Activated CD4-positive, alpha-beta T cell treated with anti-CD3 and anti-CD28 coated beads, Interleukin-2, amount 10 ng/mL, durations not matched to agents 24 days and 14 days (primary cell): ENCODE data around the gene RAB40C. TPM values are rescaled to one million over a fixed set of nuclear protein-coding genes. Genes with fewer than 3 reads are reported as not detected.
A peak's percentile ranks its signal among the peaks of the same experiment; 100 is the strongest.

Source experiments
- DNase-seq: peaks from one replicate; pipeline ENCODE4 v3.0.0; 2022
- H3K27ac Mint-ChIP-seq: one replicate; pipeline ENCODE4 v1.8.0; 2022; ENCODE audit warnings: mild to moderate bottlenecking, mixed read lengths
- H3K27me3 Mint-ChIP-seq: one replicate; pipeline ENCODE4 v1.8.0; 2022; ENCODE audit warnings: mixed read lengths
- H3K36me3 Mint-ChIP-seq: one replicate; pipeline ENCODE4 v1.8.0; 2022; ENCODE audit warnings: low read depth, mild to moderate bottlenecking, mixed read lengths
- H3K4me1 Mint-ChIP-seq: one replicate; pipeline ENCODE4 v1.8.0; 2021; ENCODE audit warnings: mixed read lengths
- H3K4me3 Mint-ChIP-seq: one replicate; pipeline ENCODE4 v1.8.0; 2022; ENCODE audit warnings: mild to moderate bottlenecking, moderate library complexity, mixed read lengths
- H3K9me3 Mint-ChIP-seq: one replicate; pipeline ENCODE4 v1.8.0; 2021; ENCODE audit warnings: mixed read lengths
- intact Hi-C: fragments of 100-400 bp; cut with micrococcal nuclease; formaldehyde crosslinking; loops from one replicate; pipeline ENCODE4 v1.15.1; 2023
- total RNA-seq: library from RNA; stranded (reverse); gene quantifications from 2 replicates; pipeline ENCODE4 v1.2.3, GENCODE V29; 2022

Gene RAB40C
- total RNA-seq, 1 donor from 2014 or later: 16.5 TPM

GRCh38 chr16:575354-576196 lies 14.3 kb upstream of the RAB40C start:
- no peaks in the 10 kb centered on the region for H3K36me3 Mint-ChIP-seq
- H3K27me3 Mint-ChIP-seq: no peaks in the 10 kb centered on the region
- no peak overlapping the region for H3K27ac Mint-ChIP-seq
- no peak for DNase-seq
- H3K4me3 Mint-ChIP-seq: no peak overlapping the region
- no peaks in the 10 kb centered on the region for H3K9me3 Mint-ChIP-seq
- intact Hi-C loops: no loop called here
- H3K4me1 Mint-ChIP-seq: peaks cover 13% of the 10 kb centered on the region

- Mint-ChIP-seq H3K4me1 (peaks cover 5% of the 10 kb centered on the region), H3K27ac (no peak overlapping the region), H3K27me3 (no peaks in the 10 kb centered on the region), H3K4me3 (no peak overlapping the region), H3K9me3 (no peaks in the 10 kb centered on the region), H3K36me3 (no peaks in the 10 kb centered on the region)
- no peak for DNase-seq
- intact Hi-C loops: no loop called here
Measured at GRCh38 chr16:576197-576822, 13.6 kb upstream of the RAB40C start.

- no peak overlapping the region for H3K4me3 Mint-ChIP-seq
- H3K4me1 Mint-ChIP-seq: peaks cover 2% of the 10 kb centered on the region
- H3K36me3 Mint-ChIP-seq: no peaks in the 10 kb centered on the region
- no peak overlapping the region for H3K27ac Mint-ChIP-seq
- DNase-seq: no peak
- H3K9me3 Mint-ChIP-seq: no peaks in the 10 kb centered on the region
- intact Hi-C loops: no loop called here
- no peaks in the 10 kb centered on the region for H3K27me3 Mint-ChIP-seq
Measured at GRCh38 chr16:576823-577201, 13.1 kb upstream of the RAB40C start.

- H3K27ac Mint-ChIP-seq: no peak overlapping the region
- no peaks in the 10 kb centered on the region for H3K36me3 Mint-ChIP-seq
- DNase-seq: no peak
- intact Hi-C loops: no loop called here
- no peak overlapping the region for H3K4me3 Mint-ChIP-seq
- H3K4me1 Mint-ChIP-seq: peaks cover 2% of the 10 kb centered on the region
- H3K27me3 Mint-ChIP-seq: no peaks in the 10 kb centered on the region
- H3K9me3 Mint-ChIP-seq: no peaks in the 10 kb centered on the region
Measured at GRCh38 chr16:577796-578195, 12.1 kb upstream of the RAB40C start.

- H3K9me3 Mint-ChIP-seq: no peaks in the 10 kb centered on the region
- H3K36me3 Mint-ChIP-seq: no peaks in the 10 kb centered on the region
- no peaks in the 10 kb centered on the region for H3K27me3 Mint-ChIP-seq
- H3K4me3 Mint-ChIP-seq: no peak overlapping the region
- H3K4me1 Mint-ChIP-seq: peaks cover 2% of the 10 kb centered on the region
- intact Hi-C loops: no loop called here
- no peak for DNase-seq
- H3K27ac Mint-ChIP-seq: no peak overlapping the region
Measured at GRCh38 chr16:578232-578869, 11.5 kb upstream of the RAB40C start.

- DNase-seq: peak; percentile 82
- Mint-ChIP-seq H3K4me1 (peaks cover 2% of the 10 kb centered on the region), H3K9me3 (no peaks in the 10 kb centered on the region), H3K27me3 (no peaks in the 10 kb centered on the region), H3K36me3 (no peaks in the 10 kb centered on the region), H3K27ac (no peak overlapping the region), H3K4me3 (no peak overlapping the region)
- intact Hi-C loops: no loop called here
Measured at GRCh38 chr16:578870-579405, 10.9 kb upstream of the RAB40C start.

GRCh38 chr16:580141-580945 lies 9.5 kb upstream of the RAB40C start:
- H3K27me3 Mint-ChIP-seq: no peaks in the 10 kb centered on the region
- peaks cover 2% of the 10 kb centered on the region for H3K4me1 Mint-ChIP-seq
- DNase-seq: no peak
- H3K27ac Mint-ChIP-seq: no peak overlapping the region
- H3K9me3 Mint-ChIP-seq: no peaks in the 10 kb centered on the region
- intact Hi-C loops: no loop called here
- no peaks in the 10 kb centered on the region for H3K36me3 Mint-ChIP-seq
- no peak overlapping the region for H3K4me3 Mint-ChIP-seq

- intact Hi-C loops: no loop called here
- no peaks in the 10 kb centered on the region for H3K27me3 Mint-ChIP-seq
- H3K4me1 Mint-ChIP-seq: peaks cover 2% of the 10 kb centered on the region
- no peak for DNase-seq
- no peaks in the 10 kb centered on the region for H3K9me3 Mint-ChIP-seq
- H3K36me3 Mint-ChIP-seq: no peaks in the 10 kb centered on the region
- H3K4me3 Mint-ChIP-seq: no peak overlapping the region
- H3K27ac Mint-ChIP-seq: no peak overlapping the region
Measured at GRCh38 chr16:580946-581498, 8.8 kb upstream of the RAB40C start.

GRCh38 chr16:582218-582613 lies 7.7 kb upstream of the RAB40C start:
- no peak overlapping the region for H3K27ac Mint-ChIP-seq
- intact Hi-C loops: no loop called here
- H3K9me3 Mint-ChIP-seq: no peaks in the 10 kb centered on the region
- no peaks in the 10 kb centered on the region for H3K36me3 Mint-ChIP-seq
- DNase-seq: no peak
- H3K27me3 Mint-ChIP-seq: no peaks in the 10 kb centered on the region
- no peak overlapping the region for H3K4me3 Mint-ChIP-seq
- peaks cover under 1% of the 10 kb centered on the region for H3K4me1 Mint-ChIP-seq

- Mint-ChIP-seq H3K27me3 (no peaks in the 10 kb centered on the region), H3K27ac (no peak overlapping the region), H3K9me3 (no peaks in the 10 kb centered on the region), H3K4me1 (peaks cover 3% of the 10 kb centered on the region), H3K36me3 (peaks cover 2% of the 10 kb centered on the region), H3K4me3 (no peak overlapping the region)
- intact Hi-C loops: no loop called here
- DNase-seq: no peak
Measured at GRCh38 chr16:582614-583331, 7.1 kb upstream of the RAB40C start.

- H3K27me3 Mint-ChIP-seq: no peaks in the 10 kb centered on the region
- H3K4me3 Mint-ChIP-seq: no peak overlapping the region
- DNase-seq: no peak
- H3K36me3 Mint-ChIP-seq: peaks cover 5% of the 10 kb centered on the region
- intact Hi-C loops: no loop called here
- no peak overlapping the region for H3K27ac Mint-ChIP-seq
- H3K9me3 Mint-ChIP-seq: no peaks in the 10 kb centered on the region
- peaks cover 3% of the 10 kb centered on the region for H3K4me1 Mint-ChIP-seq
Measured at GRCh38 chr16:583470-583814, 6.4 kb upstream of the RAB40C start.

- Mint-ChIP-seq H3K9me3 (no peaks in the 10 kb centered on the region), H3K4me1 (peaks cover 3% of the 10 kb centered on the region), H3K27ac (no peak overlapping the region), H3K27me3 (no peaks in the 10 kb centered on the region), H3K36me3 (peaks cover 5% of the 10 kb centered on the region), H3K4me3 (no peak overlapping the region)
- intact Hi-C loops: no loop called here
- DNase-seq: no peak
Measured at GRCh38 chr16:583815-584591, 5.9 kb upstream of the RAB40C start.
